ENCODE results near the gene NT5C1B.

GRCh38 chr2:18516112-18516511 is 73.3 kb downstream of the NT5C1B start:
- TF ChIP-seq CTCF (conservative IDR thresholded peaks at IDR 0.05; ENCODE audit: low read length) (no peak), EZH2phosphoT487 (IDR thresholded peaks at IDR 0.05; ENCODE audit: borderline replicate concordance, low read depth, low read length) (no peak)
